ENCODE data around the gene STAC3.

GRCh38 chr12:57201219-57201618 lies 49.8 kb downstream of the STAC3 start:
- no peak for TF ChIP-seq POLR2AphosphoS5 (IDR thresholded peaks at IDR 0.05; ENCODE audit: control insufficient read depth, insufficient read depth, low read depth, low read length)
- no peak for TF ChIP-seq POLR2A (conservative IDR thresholded peaks at IDR 0.05)
